ENCODE measurements around the gene GAGE12D.
"Not testable (repeated sequence)": the region's sequence is repeated elsewhere in the genome, so short reads cannot be mapped to it uniquely, and the experiment has no call there.

DNA sequence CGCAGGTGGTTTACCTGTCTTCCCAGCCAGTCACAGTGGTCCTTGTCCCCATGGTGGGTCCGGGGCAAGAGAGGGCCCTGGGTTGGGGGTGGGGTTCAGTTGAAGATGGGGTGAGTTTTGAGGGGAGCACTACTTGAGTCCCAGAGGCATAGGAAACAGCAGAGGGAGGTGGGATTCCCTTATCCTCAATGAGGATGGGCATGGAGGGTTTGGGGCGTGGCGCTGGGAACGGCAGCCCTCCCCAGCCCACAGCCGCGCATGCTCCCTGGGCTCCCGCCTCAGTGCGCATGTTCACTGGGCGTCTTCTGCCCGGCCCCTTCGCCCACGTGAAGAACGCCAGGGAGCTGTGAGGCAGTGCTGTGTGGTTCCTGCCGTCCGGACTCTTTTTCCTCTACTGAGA, 38.1 kb downstream of the GAGE12D start, which contains the start of gene GAGE12H:
- TF ChIP-seq JUN (CRISPR knock-in tag; IDR thresholded peaks at IDR 0.05); ZNF3 (CRISPR knock-in tag; IDR thresholded peaks at IDR 0.05); ZNF530 (CRISPR knock-in tag; IDR thresholded peaks at IDR 0.05; ENCODE audit: low read depth); POLR2A (IDR thresholded peaks at IDR 0.05; ENCODE audit: insufficient read depth in 1 of 2, low read depth in 2 of 2, low read length in 2 of 2); FOSL2 (CRISPR knock-in tag; IDR thresholded peaks at IDR 0.05); ZNF292 (CRISPR knock-in tag; IDR thresholded peaks at IDR 0.05; ENCODE audit: borderline replicate concordance, low read depth); ZNF550 (CRISPR knock-in tag; IDR thresholded peaks at IDR 0.05; ENCODE audit: borderline replicate concordance); NR3C1 (CRISPR knock-in tag; IDR thresholded peaks at IDR 0.05); SMC3 (IDR thresholded peaks at IDR 0.05; ENCODE audit: low read length); ONECUT2 (CRISPR knock-in tag; IDR thresholded peaks at IDR 0.05): not testable (repeated sequence)
- TF ChIP-seq, protein P1, sequence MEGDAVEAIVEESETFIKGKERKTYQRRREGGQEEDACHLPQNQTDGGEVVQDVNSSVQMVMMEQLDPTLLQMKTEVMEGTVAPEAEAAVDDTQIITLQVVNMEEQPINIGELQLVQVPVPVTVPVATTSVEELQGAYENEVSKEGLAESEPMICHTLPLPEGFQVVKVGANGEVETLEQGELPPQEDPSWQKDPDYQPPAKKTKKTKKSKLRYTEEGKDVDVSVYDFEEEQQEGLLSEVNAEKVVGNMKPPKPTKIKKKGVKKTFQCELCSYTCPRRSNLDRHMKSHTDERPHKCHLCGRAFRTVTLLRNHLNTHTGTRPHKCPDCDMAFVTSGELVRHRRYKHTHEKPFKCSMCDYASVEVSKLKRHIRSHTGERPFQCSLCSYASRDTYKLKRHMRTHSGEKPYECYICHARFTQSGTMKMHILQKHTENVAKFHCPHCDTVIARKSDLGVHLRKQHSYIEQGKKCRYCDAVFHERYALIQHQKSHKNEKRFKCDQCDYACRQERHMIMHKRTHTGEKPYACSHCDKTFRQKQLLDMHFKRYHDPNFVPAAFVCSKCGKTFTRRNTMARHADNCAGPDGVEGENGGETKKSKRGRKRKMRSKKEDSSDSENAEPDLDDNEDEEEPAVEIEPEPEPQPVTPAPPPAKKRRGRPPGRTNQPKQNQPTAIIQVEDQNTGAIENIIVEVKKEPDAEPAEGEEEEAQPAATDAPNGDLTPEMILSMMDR (CRISPR knock-in tag; IDR thresholded peaks at IDR 0.05), result not testable (repeated sequence)
- TF ChIP-seq, protein P2, sequence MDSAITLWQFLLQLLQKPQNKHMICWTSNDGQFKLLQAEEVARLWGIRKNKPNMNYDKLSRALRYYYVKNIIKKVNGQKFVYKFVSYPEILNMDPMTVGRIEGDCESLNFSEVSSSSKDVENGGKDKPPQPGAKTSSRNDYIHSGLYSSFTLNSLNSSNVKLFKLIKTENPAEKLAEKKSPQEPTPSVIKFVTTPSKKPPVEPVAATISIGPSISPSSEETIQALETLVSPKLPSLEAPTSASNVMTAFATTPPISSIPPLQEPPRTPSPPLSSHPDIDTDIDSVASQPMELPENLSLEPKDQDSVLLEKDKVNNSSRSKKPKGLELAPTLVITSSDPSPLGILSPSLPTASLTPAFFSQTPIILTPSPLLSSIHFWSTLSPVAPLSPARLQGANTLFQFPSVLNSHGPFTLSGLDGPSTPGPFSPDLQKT (CRISPR knock-in tag; IDR thresholded peaks at IDR 0.05; ENCODE audit: borderline replicate concordance), result not testable (repeated sequence)
- TF ChIP-seq, protein P3, sequence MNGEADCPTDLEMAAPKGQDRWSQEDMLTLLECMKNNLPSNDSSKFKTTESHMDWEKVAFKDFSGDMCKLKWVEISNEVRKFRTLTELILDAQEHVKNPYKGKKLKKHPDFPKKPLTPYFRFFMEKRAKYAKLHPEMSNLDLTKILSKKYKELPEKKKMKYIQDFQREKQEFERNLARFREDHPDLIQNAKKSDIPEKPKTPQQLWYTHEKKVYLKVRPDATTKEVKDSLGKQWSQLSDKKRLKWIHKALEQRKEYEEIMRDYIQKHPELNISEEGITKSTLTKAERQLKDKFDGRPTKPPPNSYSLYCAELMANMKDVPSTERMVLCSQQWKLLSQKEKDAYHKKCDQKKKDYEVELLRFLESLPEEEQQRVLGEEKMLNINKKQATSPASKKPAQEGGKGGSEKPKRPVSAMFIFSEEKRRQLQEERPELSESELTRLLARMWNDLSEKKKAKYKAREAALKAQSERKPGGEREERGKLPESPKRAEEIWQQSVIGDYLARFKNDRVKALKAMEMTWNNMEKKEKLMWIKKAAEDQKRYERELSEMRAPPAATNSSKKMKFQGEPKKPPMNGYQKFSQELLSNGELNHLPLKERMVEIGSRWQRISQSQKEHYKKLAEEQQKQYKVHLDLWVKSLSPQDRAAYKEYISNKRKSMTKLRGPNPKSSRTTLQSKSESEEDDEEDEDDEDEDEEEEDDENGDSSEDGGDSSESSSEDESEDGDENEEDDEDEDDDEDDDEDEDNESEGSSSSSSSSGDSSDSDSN (CRISPR knock-in tag; IDR thresholded peaks at IDR 0.05), result not testable (repeated sequence)
